ENCODE data around the gene RPS6KL1.

Gene RPS6KL1

GRCh38 chr14:74921053-74921620 lies 1.9 kb downstream of the RPS6KL1 start:
- Histone ChIP-seq H3K18ac (ENCODE audit: low read depth in 1 of 2, low read length in 2 of 2) (no peak overlapping the region), H2BK12ac (ENCODE audit: low read length in 2 of 2) (no peak overlapping the region), H3K4me2 (ENCODE audit: low read length, poor library complexity, severe bottlenecking) (no peak overlapping the region), H3K27ac (ENCODE audit: low read length, poor library complexity, severe bottlenecking) (no peak overlapping the region), H3K4me1 (ENCODE audit: control insufficient read depth, insufficient read depth, low read depth, low read length) (peaks cover 34% of the 10 kb centered on the region), H3K23ac (ENCODE audit: low read length in 2 of 2) (no peak overlapping the region), H3K9ac (ENCODE audit: low read length) (no peak overlapping the region), H4K8ac (ENCODE audit: low read length) (no peak overlapping the region), H3K79me1 (replicated peaks; ENCODE audit: low read length, poor library complexity, severe bottlenecking) (no peaks in the 10 kb centered on the region), H3K36me3 (ENCODE audit: control insufficient read depth in 1 of 2, insufficient read depth in 2 of 2, low read depth in 1 of 2, low read length in 2 of 2) (peaks cover 0 to 2% of the 10 kb centered on the region in 2 experiments), H3K9me3 (ENCODE audit: control insufficient read depth, low read length) (no peaks in the 10 kb centered on the region), H3K4ac (ENCODE audit: low read depth in 1 of 2, low read length in 2 of 2) (no peak overlapping the region), H2BK120ac (ENCODE audit: low read depth, low read length) (no peak overlapping the region), H2AK5ac (ENCODE audit: low read length, severe bottlenecking) (no peak overlapping the region), H2BK15ac (ENCODE audit: low read depth, poor library complexity, severe bottlenecking) (no peak overlapping the region), H4K91ac (ENCODE audit: low read length) (no peak overlapping the region), H3K27me3 (ENCODE audit: control insufficient read depth in 1 of 2, insufficient read depth in 1 of 2, low read length in 2 of 2) (peaks cover 0 to 3% of the 10 kb centered on the region in 2 experiments), H2BK5ac (ENCODE audit: low read depth, low read length, poor library complexity, severe bottlenecking) (no peak overlapping the region), H3K4me3 (ENCODE audit: insufficient read depth in 1 of 2, low read depth in 1 of 2, low read length in 2 of 2) (no peak overlapping the region), H3K14ac (ENCODE audit: low read length in 2 of 2) (no peak overlapping the region), H2AFZ (ENCODE audit: low read depth, low read length) (no peak overlapping the region)
- DNase-seq: no peak
- 92% methylated on average over 18 of the region's 19 CpGs for WGBS

- Histone ChIP-seq H2BK15ac (ENCODE audit: low read depth, poor library complexity, severe bottlenecking) (no peak overlapping the region), H3K9ac (ENCODE audit: low read length) (no peak overlapping the region), H3K79me1 (replicated peaks; ENCODE audit: low read length, poor library complexity, severe bottlenecking) (no peaks in the 10 kb centered on the region), H2BK120ac (ENCODE audit: low read depth, low read length) (no peak overlapping the region), H3K9me3 (ENCODE audit: control insufficient read depth, low read length) (no peaks in the 10 kb centered on the region), H3K18ac (ENCODE audit: low read depth in 1 of 2, low read length in 2 of 2) (no peak overlapping the region), H3K36me3 (ENCODE audit: control insufficient read depth in 1 of 2, insufficient read depth in 2 of 2, low read depth in 1 of 2, low read length in 2 of 2) (peaks cover 0 to 2% of the 10 kb centered on the region in 2 experiments), H3K27ac (ENCODE audit: low read length, poor library complexity, severe bottlenecking) (no peak overlapping the region), H3K27me3 (ENCODE audit: control insufficient read depth in 1 of 2, insufficient read depth in 1 of 2, low read length in 2 of 2) (no peaks in the 10 kb centered on the region), H3K23ac (ENCODE audit: low read length in 2 of 2) (no peak overlapping the region), H3K14ac (ENCODE audit: low read length in 2 of 2) (no peak overlapping the region), H2AK5ac (ENCODE audit: low read length, severe bottlenecking) (no peak overlapping the region), H3K4me3 (ENCODE audit: insufficient read depth in 1 of 2, low read depth in 1 of 2, low read length in 2 of 2) (no peak overlapping the region), H3K4ac (ENCODE audit: low read depth in 1 of 2, low read length in 2 of 2) (no peak overlapping the region), H3K4me1 (ENCODE audit: control insufficient read depth, insufficient read depth, low read depth, low read length) (peaks cover 37% of the 10 kb centered on the region), H2BK5ac (ENCODE audit: low read depth, low read length, poor library complexity, severe bottlenecking) (no peak overlapping the region), H2BK12ac (ENCODE audit: low read length in 2 of 2) (no peak overlapping the region), H2AFZ (ENCODE audit: low read depth, low read length) (no peak overlapping the region), H3K4me2 (ENCODE audit: low read length, poor library complexity, severe bottlenecking) (no peak overlapping the region), H4K91ac (ENCODE audit: low read length) (no peak overlapping the region), H4K8ac (ENCODE audit: low read length) (no peak overlapping the region)
- WGBS: 98% methylated on average over 4 of the region's 4 CpGs
- DNase-seq: no peak
Observed at GRCh38 chr14:74920281-74920680, 2.8 kb downstream of the RPS6KL1 start.

- no peak overlapping the region for H2BK12ac ChIP-seq (ENCODE audit: low read length in 2 of 2)
- H3K4me3 ChIP-seq (ENCODE audit: insufficient read depth in 1 of 2, low read depth in 1 of 2, low read length in 2 of 2): no peak overlapping the region
- no peak overlapping the region for H2AFZ ChIP-seq (ENCODE audit: low read depth, low read length)
- no peak overlapping the region for H3K27ac ChIP-seq (ENCODE audit: low read length, poor library complexity, severe bottlenecking)
- H3K9ac ChIP-seq (ENCODE audit: low read length): no peak overlapping the region
- peak; percentile 20 for DNase-seq
- no peaks in the 10 kb centered on the region for H3K27me3 ChIP-seq (ENCODE audit: control insufficient read depth in 1 of 2, insufficient read depth in 1 of 2, low read length in 2 of 2)
- H3K14ac ChIP-seq (ENCODE audit: low read length in 2 of 2): no peak overlapping the region
- no peak overlapping the region for H2BK15ac ChIP-seq (ENCODE audit: low read depth, poor library complexity, severe bottlenecking)
- H3K9me3 ChIP-seq (ENCODE audit: control insufficient read depth, low read length): no peaks in the 10 kb centered on the region
- H3K4ac ChIP-seq (ENCODE audit: low read depth in 1 of 2, low read length in 2 of 2): no peak overlapping the region
- H3K36me3 ChIP-seq (ENCODE audit: control insufficient read depth in 1 of 2, insufficient read depth in 2 of 2, low read depth in 1 of 2, low read length in 2 of 2): peaks cover 0 to 2% of the 10 kb centered on the region in 2 experiments
- H3K23ac ChIP-seq (ENCODE audit: low read length in 2 of 2): no peak overlapping the region
- H2BK5ac ChIP-seq (ENCODE audit: low read depth, low read length, poor library complexity, severe bottlenecking): no peak overlapping the region
- H3K4me2 ChIP-seq (ENCODE audit: low read length, poor library complexity, severe bottlenecking): no peak overlapping the region
- 91% methylated on average over 21 of the region's 22 CpGs for WGBS
- H4K8ac ChIP-seq (ENCODE audit: low read length): no peak overlapping the region
- peaks cover 37% of the 10 kb centered on the region for H3K4me1 ChIP-seq (ENCODE audit: control insufficient read depth, insufficient read depth, low read depth, low read length)
- H3K18ac ChIP-seq (ENCODE audit: low read depth in 1 of 2, low read length in 2 of 2): no peak overlapping the region
- H2BK120ac ChIP-seq (ENCODE audit: low read depth, low read length): no peak overlapping the region
- no peaks in the 10 kb centered on the region for H3K79me1 ChIP-seq (replicated peaks; ENCODE audit: low read length, poor library complexity, severe bottlenecking)
- H4K91ac ChIP-seq (ENCODE audit: low read length): peak overlapping the region; percentile 14
- H2AK5ac ChIP-seq (ENCODE audit: low read length, severe bottlenecking): no peak overlapping the region
Observed at GRCh38 chr14:74919421-74920165, 3.5 kb downstream of the RPS6KL1 start.

- Histone ChIP-seq H3K4me2 (ENCODE audit: low read length, poor library complexity, severe bottlenecking) (no peak overlapping the region), H4K91ac (ENCODE audit: low read length) (no peak overlapping the region), H3K79me1 (replicated peaks; ENCODE audit: low read length, poor library complexity, severe bottlenecking) (no peaks in the 10 kb centered on the region), H2BK120ac (ENCODE audit: low read depth, low read length) (no peak overlapping the region), H3K4ac (ENCODE audit: low read depth in 1 of 2, low read length in 2 of 2) (no peak overlapping the region), H3K4me3 (ENCODE audit: insufficient read depth in 1 of 2, low read depth in 1 of 2, low read length in 2 of 2) (peak overlapping the region in 1 of 2 experiments; percentile 17), H2BK12ac (ENCODE audit: low read length in 2 of 2) (no peak overlapping the region), H2AFZ (ENCODE audit: low read depth, low read length) (no peak overlapping the region), H3K18ac (ENCODE audit: low read depth in 1 of 2, low read length in 2 of 2) (peak overlapping the region in 1 of 2 experiments; percentile 10), H3K27me3 (ENCODE audit: control insufficient read depth in 1 of 2, insufficient read depth in 1 of 2, low read length in 2 of 2) (no peaks in the 10 kb centered on the region), H3K9me3 (ENCODE audit: control insufficient read depth, low read length) (no peaks in the 10 kb centered on the region), H3K27ac (ENCODE audit: low read length, poor library complexity, severe bottlenecking) (no peak overlapping the region), H3K36me3 (ENCODE audit: control insufficient read depth in 1 of 2, insufficient read depth in 2 of 2, low read depth in 1 of 2, low read length in 2 of 2) (peaks cover 0 to 2% of the 10 kb centered on the region in 2 experiments), H4K8ac (ENCODE audit: low read length) (no peak overlapping the region), H2AK5ac (ENCODE audit: low read length, severe bottlenecking) (peak overlapping the region; percentile 28), H3K23ac (ENCODE audit: low read length in 2 of 2) (no peak overlapping the region), H2BK15ac (ENCODE audit: low read depth, poor library complexity, severe bottlenecking) (no peak overlapping the region), H3K4me1 (ENCODE audit: control insufficient read depth, insufficient read depth, low read depth, low read length) (peaks cover 37% of the 10 kb centered on the region), H2BK5ac (ENCODE audit: low read depth, low read length, poor library complexity, severe bottlenecking) (no peak overlapping the region), H3K14ac (ENCODE audit: low read length in 2 of 2) (peak overlapping the region in 1 of 2 experiments; percentile 26), H3K9ac (ENCODE audit: low read length) (no peak overlapping the region)
- WGBS: 93% methylated on average over 9 of the region's 9 CpGs
- DNase-seq: no peak
Observed at GRCh38 chr14:74918380-74918779, 4.7 kb downstream of the RPS6KL1 start.

Measured in mesenchymal stem cell (in vitro differentiated cells and primary cell).